Kasumi-1 (cell line): Measurements from ENCODE around the gene ADCY4.

Experiments used
- DNase-seq, 2 experiments: peaks; one replicate each; lab custom pipeline; 2025; lab: John Stamatoyannopoulos, UW

The ADCY4 gene

DNA sequence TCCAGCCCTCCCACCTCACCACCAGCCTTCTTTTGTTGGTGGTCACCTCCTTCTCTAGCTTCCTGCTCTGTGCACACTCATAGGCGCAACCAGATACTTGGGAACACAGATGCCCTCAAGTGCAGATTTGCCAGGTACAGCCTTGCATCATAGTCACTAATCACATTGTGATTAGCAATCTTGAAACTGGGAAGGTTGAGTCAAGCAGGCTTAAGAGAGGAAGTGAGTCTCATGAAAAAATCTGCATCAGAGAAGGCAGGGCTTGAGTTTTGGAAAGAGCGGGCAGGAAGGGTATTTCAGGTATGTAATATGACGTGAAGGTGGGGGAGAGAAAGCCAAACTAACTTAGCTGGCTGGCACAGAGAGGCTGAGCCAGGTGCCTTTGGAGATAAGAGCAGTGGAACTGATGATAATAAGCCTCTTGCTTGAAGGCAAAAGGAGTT lies 60.7 kb downstream of the ADCY4 start:
- DNase-seq: peak in 1 of 2 experiments; percentile 9

DNA sequence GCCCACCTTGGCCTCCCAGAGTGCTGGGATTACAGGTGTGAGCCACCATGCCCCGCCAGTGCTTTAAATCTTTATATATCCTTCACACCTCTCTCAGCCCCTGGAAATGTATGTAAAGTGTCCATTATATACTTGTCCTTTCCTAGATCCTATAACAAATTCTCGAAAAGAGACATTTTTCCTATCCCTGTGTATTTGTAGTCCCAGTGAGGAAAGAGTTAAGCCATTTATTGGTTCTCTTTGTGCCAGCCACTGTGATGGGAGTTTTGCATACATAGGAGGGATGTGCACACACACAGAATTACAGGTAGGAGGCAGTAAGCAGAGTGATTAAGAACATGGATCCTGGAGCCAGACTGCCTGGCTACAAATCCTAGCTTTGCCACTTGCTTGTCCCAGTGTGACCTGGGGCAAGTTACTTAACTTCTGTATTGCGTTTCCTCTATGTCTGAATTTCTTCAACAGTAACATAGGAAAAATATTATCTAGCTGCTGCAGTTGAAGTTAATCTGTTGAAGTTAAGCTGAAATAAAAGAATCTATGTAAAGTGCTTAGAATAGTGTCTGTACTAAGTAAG lies 61.4 kb downstream of the ADCY4 start:
- peak in 1 of 2 experiments; percentile 7 for DNase-seq

DNA sequence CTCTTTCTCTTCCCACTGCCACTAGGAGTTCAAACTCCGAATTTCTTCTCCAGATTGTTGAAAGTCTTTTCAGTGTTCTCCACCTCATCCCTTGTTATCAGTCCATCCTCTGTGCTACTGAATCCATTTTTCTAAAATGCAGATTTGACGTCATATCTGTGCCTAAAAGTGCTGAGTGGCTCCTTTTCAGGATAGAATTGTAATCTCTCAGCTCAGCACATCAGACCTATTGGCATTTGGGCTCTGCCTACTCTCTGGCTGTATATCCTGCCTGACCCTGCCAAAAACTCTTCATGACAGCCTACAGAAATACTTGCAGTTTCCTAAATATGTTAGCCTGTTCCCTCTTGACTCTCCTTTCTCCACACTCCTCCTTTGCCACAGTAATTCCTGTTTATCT lies 62.4 kb downstream of the ADCY4 start:
- DNase-seq: no peak

GRCh38 chr14:24271834-24272263 lies 63.0 kb downstream of the ADCY4 start:
- no peak for DNase-seq

GRCh38 chr14:24271134-24271833 lies 63.6 kb downstream of the ADCY4 start, which contains the start of gene RABGGTA:
Gene RABGGTA (minus strand): TSS chr14:24271597. CDS start chr14:24271115, 482 bp downstream.
- peak; percentile 82 to 86 for DNase-seq

- DNase-seq: peak in 1 of 2 experiments; percentile 41
Observed at GRCh38 chr14:24270537-24271133, 64.2 kb downstream of the ADCY4 start.

DNA sequence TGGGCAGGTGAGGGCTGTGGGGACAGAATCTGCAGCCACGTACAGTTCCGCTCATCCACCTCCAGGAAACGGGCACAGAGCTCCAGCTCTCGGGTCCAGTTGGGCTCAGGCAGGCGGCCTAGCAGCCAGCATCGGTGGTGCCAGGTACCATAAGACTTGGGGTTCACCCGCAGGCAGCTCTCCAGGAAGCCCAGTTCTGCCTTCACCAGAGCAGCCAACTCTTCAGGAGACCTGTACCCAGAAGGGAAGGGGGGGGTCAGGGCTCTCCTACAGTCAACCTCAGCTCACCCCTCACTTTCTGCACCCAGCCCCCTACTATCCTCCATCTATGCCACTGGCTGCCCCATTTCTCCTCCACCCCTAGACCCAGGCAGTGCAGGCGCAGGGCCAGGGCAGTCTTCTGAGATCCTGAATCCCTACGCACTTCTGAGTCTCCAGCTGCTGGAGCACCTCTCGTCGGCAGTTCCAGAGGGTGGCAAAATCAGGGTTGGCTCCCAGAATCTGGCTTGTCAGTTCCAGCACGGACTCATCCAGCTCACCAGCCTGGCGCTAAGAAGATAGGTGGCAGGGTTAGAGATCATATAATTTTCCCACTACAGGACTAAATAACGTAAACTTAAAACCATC lies 64.8 kb downstream of the ADCY4 start:
- DNase-seq: no peak

DNA sequence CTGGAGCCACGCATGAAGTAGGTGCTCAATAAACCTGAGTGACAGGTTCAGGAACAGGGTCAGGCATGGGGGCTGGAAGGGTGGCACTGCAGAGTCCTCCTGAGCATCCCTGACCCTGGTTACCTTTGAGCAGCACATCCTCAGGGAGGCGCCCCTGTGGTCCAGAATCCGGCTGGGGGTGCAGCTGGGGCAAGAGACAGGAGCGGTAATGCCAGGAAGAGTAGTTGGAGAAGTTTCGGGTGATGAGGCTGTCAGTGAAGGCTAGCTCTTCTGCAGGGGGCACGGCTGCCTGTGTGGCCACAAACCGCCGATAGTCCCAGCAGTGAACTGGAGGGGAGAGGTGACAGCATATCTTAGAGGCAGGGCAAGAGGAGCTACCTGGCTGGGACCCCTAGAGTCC lies 65.5 kb downstream of the ADCY4 start:
- no peak for DNase-seq
